Skeletal muscle satellite cell (primary cell): ENCODE data around the gene NLGN1.

ENCODE experiments used
- H3K27me3 ChIP-seq: 2 replicates; pipeline ENCODE4 v1.7.0; 2013; ENCODE audit warnings: low read length; ENCODE audit not compliant: control insufficient read depth, insufficient read depth
- H3K36me3 ChIP-seq: 2 replicates; pipeline ENCODE4 v1.7.0; 2013; ENCODE audit warnings: mild to moderate bottlenecking, control low read depth, low read length; ENCODE audit not compliant: insufficient read depth
- H3K4me1 ChIP-seq: 2 replicates; pipeline ENCODE4 v1.7.0; 2013; ENCODE audit warnings: low read length; ENCODE audit not compliant: control insufficient read depth, insufficient read depth
- H3K4me2 ChIP-seq: 2 replicates; pipeline ENCODE4 v1.7.0; 2013; ENCODE audit warnings: mild to moderate bottlenecking, low read length
- H3K4me3 ChIP-seq: 2 replicates; pipeline ENCODE4 v1.7.0; 2013; ENCODE audit warnings: low read length
- H3K9ac ChIP-seq: 2 replicates; pipeline ENCODE4 v1.7.0; 2013; ENCODE audit warnings: mild to moderate bottlenecking, low read depth, low read length, moderate library complexity
- H3K9me3 ChIP-seq: replicated peaks from 2 replicates; pipeline ENCODE4 v1.7.0; 2013; ENCODE audit warnings: mild to moderate bottlenecking, control low read depth, low read length

The NLGN1 gene

GRCh38 chr3:173699353-173699752 lies 301.8 kb downstream of the NLGN1 start:
- H3K27me3 ChIP-seq: no peaks in the 10 kb centered on the region
- no peaks in the 10 kb centered on the region for H3K4me1 ChIP-seq
- no peak overlapping the region for H3K4me2 ChIP-seq
- no peaks in the 10 kb centered on the region for H3K9me3 ChIP-seq
- no peak overlapping the region for H3K9ac ChIP-seq
- no peaks in the 10 kb centered on the region for H3K36me3 ChIP-seq
- H3K4me3 ChIP-seq: no peak overlapping the region

- Histone ChIP-seq H3K27me3 (no peaks in the 10 kb centered on the region), H3K9ac (no peak overlapping the region), H3K4me2 (no peak overlapping the region), H3K9me3 (no peaks in the 10 kb centered on the region), H3K4me1 (no peaks in the 10 kb centered on the region), H3K4me3 (no peak overlapping the region), H3K36me3 (no peaks in the 10 kb centered on the region)
Measured at GRCh38 chr3:173700336-173700735, 302.8 kb downstream of the NLGN1 start.

- Histone ChIP-seq H3K27me3 (no peaks in the 10 kb centered on the region), H3K4me2 (no peak overlapping the region), H3K36me3 (no peaks in the 10 kb centered on the region), H3K9me3 (no peaks in the 10 kb centered on the region), H3K9ac (no peak overlapping the region), H3K4me3 (no peak overlapping the region), H3K4me1 (no peaks in the 10 kb centered on the region)
Measured at GRCh38 chr3:173702561-173702960, 305.0 kb downstream of the NLGN1 start.

GRCh38 chr3:173703771-173704170 lies 306.2 kb downstream of the NLGN1 start:
- H3K36me3 ChIP-seq: no peaks in the 10 kb centered on the region
- no peak overlapping the region for H3K9ac ChIP-seq
- no peaks in the 10 kb centered on the region for H3K9me3 ChIP-seq
- H3K27me3 ChIP-seq: no peaks in the 10 kb centered on the region
- no peaks in the 10 kb centered on the region for H3K4me1 ChIP-seq
- H3K4me2 ChIP-seq: no peak overlapping the region
- H3K4me3 ChIP-seq: no peak overlapping the region

GRCh38 chr3:173706630-173707029 lies 309.1 kb downstream of the NLGN1 start:
- H3K9ac ChIP-seq: no peak overlapping the region
- no peaks in the 10 kb centered on the region for H3K27me3 ChIP-seq
- no peaks in the 10 kb centered on the region for H3K4me1 ChIP-seq
- H3K4me3 ChIP-seq: no peak overlapping the region
- no peaks in the 10 kb centered on the region for H3K9me3 ChIP-seq
- no peak overlapping the region for H3K4me2 ChIP-seq
- no peaks in the 10 kb centered on the region for H3K36me3 ChIP-seq

- H3K36me3 ChIP-seq: no peaks in the 10 kb centered on the region
- no peak overlapping the region for H3K4me2 ChIP-seq
- no peak overlapping the region for H3K9ac ChIP-seq
- no peak overlapping the region for H3K4me3 ChIP-seq
- H3K9me3 ChIP-seq: no peaks in the 10 kb centered on the region
- no peaks in the 10 kb centered on the region for H3K27me3 ChIP-seq
- H3K4me1 ChIP-seq: no peaks in the 10 kb centered on the region
Measured at GRCh38 chr3:173708191-173708590, 310.6 kb downstream of the NLGN1 start.

GRCh38 chr3:173709026-173709425 lies 311.5 kb downstream of the NLGN1 start:
- Histone ChIP-seq H3K27me3 (no peaks in the 10 kb centered on the region), H3K9me3 (no peaks in the 10 kb centered on the region), H3K4me1 (no peaks in the 10 kb centered on the region), H3K4me3 (no peak overlapping the region), H3K36me3 (no peaks in the 10 kb centered on the region), H3K4me2 (no peak overlapping the region), H3K9ac (no peak overlapping the region)

GRCh38 chr3:173711619-173712018 lies 314.1 kb downstream of the NLGN1 start:
- Histone ChIP-seq H3K4me1 (no peaks in the 10 kb centered on the region), H3K4me3 (no peak overlapping the region)

GRCh38 chr3:173719585-173719984 lies 322.0 kb downstream of the NLGN1 start:
- H3K27me3 ChIP-seq: no peaks in the 10 kb centered on the region
- H3K9ac ChIP-seq: no peak overlapping the region
- no peaks in the 10 kb centered on the region for H3K4me1 ChIP-seq
- no peak overlapping the region for H3K4me3 ChIP-seq
- no peaks in the 10 kb centered on the region for H3K9me3 ChIP-seq
- no peak overlapping the region for H3K4me2 ChIP-seq
- H3K36me3 ChIP-seq: no peaks in the 10 kb centered on the region

More at GRCh38 chr3:173711619-173712018, 314.1 kb downstream of the NLGN1 start:
- H3K9me3 ChIP-seq: no peaks in the 10 kb centered on the region
- H3K9ac ChIP-seq: no peak overlapping the region
- no peak overlapping the region for H3K4me2 ChIP-seq
- no peaks in the 10 kb centered on the region for H3K27me3 ChIP-seq
- H3K36me3 ChIP-seq: no peaks in the 10 kb centered on the region

- H3K4me3 ChIP-seq: no peak overlapping the region
- no peak overlapping the region for H3K9ac ChIP-seq
- no peaks in the 10 kb centered on the region for H3K27me3 ChIP-seq
- no peaks in the 10 kb centered on the region for H3K9me3 ChIP-seq
- H3K36me3 ChIP-seq: no peaks in the 10 kb centered on the region
- no peaks in the 10 kb centered on the region for H3K4me1 ChIP-seq
- no peak overlapping the region for H3K4me2 ChIP-seq
Measured at GRCh38 chr3:173725507-173725906, 328.0 kb downstream of the NLGN1 start.

GRCh38 chr3:173730391-173730790 lies 332.8 kb downstream of the NLGN1 start:
- H3K9ac ChIP-seq: no peak overlapping the region

GRCh38 chr3:173732237-173732636 lies 334.7 kb downstream of the NLGN1 start:
- Histone ChIP-seq H3K4me2 (no peak overlapping the region), H3K27me3 (no peaks in the 10 kb centered on the region), H3K9ac (no peak overlapping the region), H3K9me3 (no peaks in the 10 kb centered on the region), H3K4me1 (peaks cover 1% of the 10 kb centered on the region), H3K36me3 (no peaks in the 10 kb centered on the region), H3K4me3 (no peak overlapping the region)

More at GRCh38 chr3:173730391-173730790, 332.8 kb downstream of the NLGN1 start:
- no peaks in the 10 kb centered on the region for H3K36me3 ChIP-seq
- H3K27me3 ChIP-seq: no peaks in the 10 kb centered on the region
- no peaks in the 10 kb centered on the region for H3K9me3 ChIP-seq
- no peaks in the 10 kb centered on the region for H3K4me1 ChIP-seq
- no peak overlapping the region for H3K4me2 ChIP-seq
- no peak overlapping the region for H3K4me3 ChIP-seq
